Esophagus (tissue), 2 donors: ENCODE data around the gene TTC21A. TPM values are rescaled to one million over a fixed set of nuclear protein-coding genes. Genes with fewer than 3 reads are reported as not detected.

Source experiments
- H3K27ac ChIP-seq, 2 donors: one replicate each; pipeline ENCODE4 v1.5.1; 2013; ENCODE audit warnings: low read depth in 2 of 2, mild to moderate bottlenecking in 2 of 2, inconsistent platforms in 1 of 2, low read length in 1 of 2, moderate library complexity in 1 of 2
- H3K27me3 ChIP-seq, 2 donors: one replicate each; pipeline ENCODE4 v1.6.1; 2013; ENCODE audit warnings: low read length in 2 of 2, control low read depth in 1 of 2, mild to moderate bottlenecking in 1 of 2; ENCODE audit not compliant: insufficient read depth in 2 of 2, control insufficient read depth in 1 of 2
- H3K36me3 ChIP-seq, 2 donors: one replicate each; pipeline ENCODE4 v1.6.1; 2013; ENCODE audit warnings: low read length in 1 of 2; ENCODE audit not compliant: control insufficient read depth in 2 of 2, insufficient read depth in 2 of 2
- H3K4me1 ChIP-seq, 2 donors: one replicate each; pipeline ENCODE4 v1.6.1; 2013; ENCODE audit warnings: low read length in 1 of 2; ENCODE audit not compliant: control insufficient read depth in 2 of 2, insufficient read depth in 2 of 2
- H3K4me3 ChIP-seq, 2 donors: one replicate each; pipeline ENCODE4 v1.5.1; 2013; ENCODE audit warnings: low read length in 2 of 2, mild to moderate bottlenecking in 2 of 2, low read depth in 1 of 2, moderate library complexity in 1 of 2
- H3K9me3 ChIP-seq, 2 donors: one replicate each; pipeline ENCODE4 v1.6.1; 2013; ENCODE audit warnings: mild to moderate bottlenecking in 2 of 2, low read depth in 1 of 2, low read length in 1 of 2, moderate library complexity in 1 of 2; ENCODE audit not compliant: control insufficient read depth in 2 of 2, insufficient read depth in 1 of 2
- WGBS, 2 donors: extraction: QIAGEN DNeasy Blood & Tissue Kit; methylation state at CpG; one replicate each; pipeline ENCODE4 v1.1.7; 2013; 5-methylcytosine and 5-hydroxymethylcytosine counted together
- polyA plus RNA-seq, 2 donors: library from polyadenylated mRNA; stranded (reverse); fragments of 200-250 nt; gene quantifications; one replicate each; pipeline ENCODE4 v1.2.3, GENCODE V29; 2013
- donor health status: healthy with polysubstance abuse.
- donor health status: Bipolar disorder and iron deficiency.

Gene TTC21A
- polyA plus RNA-seq, 2 donors, result 1.8 to 5.6 TPM

GRCh38 chr3:39112113-39112512 lies 4.6 kb downstream of the TTC21A start:
- H3K36me3 ChIP-seq, result no peaks in the 10 kb centered on the region
- H3K27ac ChIP-seq, result no peak overlapping the region
- H3K4me3 ChIP-seq, result no peak overlapping the region
- 92 to 95% methylated on average over 3 of the region's 3 CpGs for WGBS, 2 donors
- H3K27me3 ChIP-seq, result no peaks in the 10 kb centered on the region
- H3K4me1 ChIP-seq, result peaks cover 0 to 3% of the 10 kb centered on the region in 2 donors
- H3K9me3 ChIP-seq, result no peaks in the 10 kb centered on the region

- H3K27ac ChIP-seq, result no peak overlapping the region
- no peaks in the 10 kb centered on the region for H3K36me3 ChIP-seq
- H3K4me3 ChIP-seq, result no peak overlapping the region
- H3K9me3 ChIP-seq, result no peaks in the 10 kb centered on the region
- H3K27me3 ChIP-seq, result no peaks in the 10 kb centered on the region
- 85 to 94% methylated on average over 2 of the region's 2 CpGs for WGBS, 2 donors
- peaks cover 0 to 3% of the 10 kb centered on the region in 2 donors for H3K4me1 ChIP-seq
Measured at GRCh38 chr3:39112535-39112934, 5.1 kb downstream of the TTC21A start.

- Histone ChIP-seq H3K27ac (no peak overlapping the region), H3K27me3 (no peaks in the 10 kb centered on the region), H3K4me3 (no peak overlapping the region), H3K36me3 (no peaks in the 10 kb centered on the region), H3K4me1 (no peaks in the 10 kb centered on the region), H3K9me3 (no peaks in the 10 kb centered on the region)
- 92 to 93% methylated on average over 3 of the region's 3 CpGs for WGBS, 2 donors
Measured at GRCh38 chr3:39113291-39113690, 5.8 kb downstream of the TTC21A start.

- Histone ChIP-seq H3K4me3 (no peak overlapping the region), H3K9me3 (no peaks in the 10 kb centered on the region), H3K36me3 (no peaks in the 10 kb centered on the region), H3K27me3 (no peaks in the 10 kb centered on the region), H3K4me1 (no peaks in the 10 kb centered on the region), H3K27ac (no peak overlapping the region)
- 81 to 86% methylated on average over 5 of the region's 5 CpGs for WGBS, 2 donors
Measured at GRCh38 chr3:39114456-39114855, 7.0 kb downstream of the TTC21A start.

GRCh38 chr3:39115870-39116269 lies 8.4 kb downstream of the TTC21A start:
- Histone ChIP-seq H3K4me3 (no peak overlapping the region), H3K27me3 (no peaks in the 10 kb centered on the region), H3K9me3 (no peaks in the 10 kb centered on the region), H3K36me3 (no peaks in the 10 kb centered on the region), H3K27ac (no peak overlapping the region), H3K4me1 (peaks cover 0 to 3% of the 10 kb centered on the region in 2 donors)
- 89 to 93% methylated on average over 3 of the region's 3 CpGs for WGBS, 2 donors

- WGBS, 2 donors, result 67 to 80% methylated on average over 3 of the region's 3 CpGs
Measured at GRCh38 chr3:39118079-39118478, 10.6 kb downstream of the TTC21A start.

GRCh38 chr3:39118931-39119660 lies 11.6 kb downstream of the TTC21A start:
- Histone ChIP-seq H3K36me3 (no peaks in the 10 kb centered on the region), H3K4me1 (peaks cover 0 to 6% of the 10 kb centered on the region in 2 donors), H3K9me3 (no peaks in the 10 kb centered on the region), H3K27ac (no peak overlapping the region), H3K4me3 (no peak overlapping the region), H3K27me3 (no peaks in the 10 kb centered on the region)
- 88 to 90% methylated on average over 5 of the region's 5 CpGs for WGBS, 2 donors

More at GRCh38 chr3:39118079-39118478, 10.6 kb downstream of the TTC21A start:
- no peaks in the 10 kb centered on the region for H3K36me3 ChIP-seq
- no peak overlapping the region for H3K27ac ChIP-seq
- H3K27me3 ChIP-seq, result no peaks in the 10 kb centered on the region
- H3K4me1 ChIP-seq, result peaks cover 0 to 6% of the 10 kb centered on the region in 2 donors
- H3K4me3 ChIP-seq, result no peak overlapping the region
- H3K9me3 ChIP-seq, result no peaks in the 10 kb centered on the region

GRCh38 chr3:39121621-39122020 lies 14.1 kb downstream of the TTC21A start:
- Histone ChIP-seq H3K9me3 (no peaks in the 10 kb centered on the region), H3K27ac (no peak overlapping the region), H3K36me3 (no peaks in the 10 kb centered on the region), H3K4me1 (peaks cover 0 to 12% of the 10 kb centered on the region in 2 donors), H3K27me3 (no peaks in the 10 kb centered on the region), H3K4me3 (no peak overlapping the region)
- 84 to 94% methylated on average over 2 of the region's 2 CpGs for WGBS, 2 donors

GRCh38 chr3:39122813-39123212 lies 15.3 kb downstream of the TTC21A start:
- Histone ChIP-seq H3K27me3 (no peaks in the 10 kb centered on the region), H3K4me1 (peaks cover 0 to 12% of the 10 kb centered on the region in 2 donors), H3K4me3 (no peak overlapping the region), H3K9me3 (no peaks in the 10 kb centered on the region), H3K36me3 (no peaks in the 10 kb centered on the region), H3K27ac (no peak overlapping the region)
- WGBS, 2 donors, result 81 to 93% methylated on average over 1 of the region's 1 CpG
